Fibroblast of lung (primary cell): ENCODE data around the gene SGIP1. TPM values are rescaled to one million over a fixed set of nuclear protein-coding genes. Genes with fewer than 3 reads are reported as not detected.

Source experiments
- DNase-seq, 2 donors: peaks; one replicate each; pipeline versions ENCODE4 v3.0.0 to v3.0.0-alpha.2; 2010; ENCODE audit warnings: low read depth in 2 of 2
- H2AFZ ChIP-seq: 2 replicates; pipeline ENCODE4 v1.5.1; 2012; ENCODE audit warnings: low read length, control low read depth, inconsistent platforms
- H3K27ac ChIP-seq: 2 replicates; pipeline ENCODE4 v1.5.1; 2011; ENCODE audit warnings: low read length, control low read depth; ENCODE audit not compliant: insufficient read depth
- H3K27me3 ChIP-seq: 2 replicates; pipeline ENCODE4 v1.5.1; 2011; ENCODE audit warnings: mild to moderate bottlenecking, low read length; ENCODE audit not compliant: control insufficient read depth, insufficient read depth
- H3K36me3 ChIP-seq: 2 replicates; pipeline ENCODE4 v1.5.1; 2011; ENCODE audit warnings: low read length; ENCODE audit not compliant: control insufficient read depth, insufficient read depth
- H3K4me1 ChIP-seq: 2 replicates; pipeline ENCODE4 v1.5.1; 2011; ENCODE audit warnings: low read length; ENCODE audit not compliant: control insufficient read depth, insufficient read depth; ENCODE audit errors: extremely low read depth
- H3K4me2 ChIP-seq: 2 replicates; pipeline ENCODE4 v1.5.1; 2011; ENCODE audit warnings: low read length, control low read depth; ENCODE audit not compliant: insufficient read depth; ENCODE audit errors: extremely low read depth
- H3K4me3 ChIP-seq, 4 experiments: fragments of 200-600 bp in 1 of 4; sonication (generic) in 1 of 4; replicated peaks in 1 of 4; 2 replicates each; pipeline ENCODE4 v1.5.1; 2011 to 2016; ENCODE audit warnings: low read length in 4 of 4, low read depth in 3 of 4, mild to moderate bottlenecking in 3 of 4, control low read depth in 2 of 4, inconsistent platforms in 1 of 4, mixed read lengths in 1 of 4; ENCODE audit not compliant: insufficient read depth in 1 of 4; ENCODE audit errors: control extremely low read depth in 1 of 4
- H3K79me2 ChIP-seq: 2 replicates; pipeline ENCODE4 v1.5.1; 2012; ENCODE audit warnings: mild to moderate bottlenecking, low read length, inconsistent platforms; ENCODE audit not compliant: control insufficient read depth, insufficient read depth
- H3K9ac ChIP-seq: 2 replicates; pipeline ENCODE4 v1.5.1; 2011; ENCODE audit warnings: mild to moderate bottlenecking, low read length, control low read depth; ENCODE audit not compliant: insufficient read depth
- H3K9me3 ChIP-seq: 2 replicates; pipeline ENCODE4 v1.5.1; 2012; ENCODE audit warnings: low read depth, low read length; ENCODE audit not compliant: control insufficient read depth, insufficient read depth
- H4K20me1 ChIP-seq: 2 replicates; pipeline ENCODE4 v1.5.1; 2011; ENCODE audit warnings: low read length; ENCODE audit not compliant: control insufficient read depth, insufficient read depth; ENCODE audit errors: extremely low read depth
- EZH2 ChIP-seq: IDR thresholded peaks from 2 replicates; pipeline ENCODE4 v1.5.1; 2012; ENCODE audit warnings: low read length, control low read depth, mild to moderate bottlenecking; ENCODE audit errors: missing control alignments
- polyA plus RNA-seq, 2 donors: library from polyadenylated mRNA; depleted of rRNA in 1 of 2; stranded (reverse) in 1 of 2; unstranded in 1 of 2; fragments of >200 nt; gene quantifications; 2 replicates each; pipeline ENCODE4 v1.2.1, GENCODE V29; 2011 to 2012; ENCODE audit warnings: missing spikeins in 1 of 2
- total RNA-seq: library from RNA; depleted of rRNA; stranded (reverse); fragments of >200 nt; gene quantifications from 2 replicates; pipeline ENCODE4 v1.2.1, GENCODE V29; 2014
- TF ChIP-seq, protein P1 (sequence below), 2 donors: IDR thresholded peaks in 1 of 2; conservative IDR thresholded peaks in 1 of 2; 1 replicate in 1 of 2; 2 replicates in 1 of 2; pipeline ENCODE4 v1.5.1; 2011 to 2012; ENCODE audit warnings: low read length in 2 of 2, control low read depth in 1 of 2, inconsistent platforms in 1 of 2, low read depth in 1 of 2, mild to moderate bottlenecking in 1 of 2

Gene SGIP1
- total and polyA plus RNA-seq, 2 donors (not counting 1 experiment from before 2014, with no cell fraction given) = 37.8 to 77.6 TPM

DNA sequence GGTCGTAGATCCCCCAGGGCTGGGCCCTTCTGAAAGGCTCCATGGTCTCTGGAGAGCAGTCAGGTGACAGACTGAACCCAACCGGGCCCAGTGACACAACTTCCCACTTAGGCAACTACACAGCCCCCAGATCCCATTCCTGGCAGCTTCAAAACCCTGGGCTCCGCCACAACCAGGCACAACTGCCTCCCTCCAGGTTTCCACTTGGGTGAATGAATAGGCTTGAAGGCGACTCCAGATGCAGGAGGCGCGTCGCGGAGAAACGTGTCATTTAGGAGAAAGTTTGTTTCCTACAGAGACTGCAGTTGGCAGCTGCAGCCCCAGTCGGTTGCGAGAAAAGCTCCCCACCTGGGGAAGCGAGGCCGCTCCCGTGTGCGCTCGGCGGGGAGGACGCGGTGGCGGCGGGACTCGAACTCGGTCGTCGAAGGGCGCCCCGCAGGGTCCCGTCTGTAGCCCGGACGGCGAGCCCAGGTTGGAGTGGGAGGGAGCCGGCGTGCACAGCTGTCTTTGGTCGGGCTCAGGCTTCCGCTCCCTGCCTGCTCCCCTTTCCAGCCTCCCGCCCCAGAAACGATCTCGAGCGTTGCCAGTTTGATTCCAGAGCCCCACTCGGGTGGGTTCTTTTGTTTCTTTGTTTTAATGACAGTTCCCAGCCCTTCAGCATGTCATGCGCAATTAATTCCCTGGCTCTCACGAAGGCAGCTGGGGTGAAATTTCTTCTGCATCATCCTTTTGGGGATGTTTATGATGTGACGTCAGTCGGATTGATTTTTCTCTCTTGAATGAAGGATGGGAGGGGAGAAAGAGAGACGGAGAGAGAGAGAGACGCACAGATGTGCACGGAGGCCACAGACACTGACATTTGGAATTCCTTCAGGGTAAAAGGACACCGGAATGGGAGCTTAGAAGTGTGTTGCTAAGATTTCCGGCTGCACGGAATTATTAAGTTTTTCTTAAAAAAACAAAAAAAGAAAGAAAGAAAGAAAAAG is 862 bp upstream of the SGIP1 start:
- no peak for TF ChIP-seq EZH2
- TF ChIP-seq, protein P1, sequence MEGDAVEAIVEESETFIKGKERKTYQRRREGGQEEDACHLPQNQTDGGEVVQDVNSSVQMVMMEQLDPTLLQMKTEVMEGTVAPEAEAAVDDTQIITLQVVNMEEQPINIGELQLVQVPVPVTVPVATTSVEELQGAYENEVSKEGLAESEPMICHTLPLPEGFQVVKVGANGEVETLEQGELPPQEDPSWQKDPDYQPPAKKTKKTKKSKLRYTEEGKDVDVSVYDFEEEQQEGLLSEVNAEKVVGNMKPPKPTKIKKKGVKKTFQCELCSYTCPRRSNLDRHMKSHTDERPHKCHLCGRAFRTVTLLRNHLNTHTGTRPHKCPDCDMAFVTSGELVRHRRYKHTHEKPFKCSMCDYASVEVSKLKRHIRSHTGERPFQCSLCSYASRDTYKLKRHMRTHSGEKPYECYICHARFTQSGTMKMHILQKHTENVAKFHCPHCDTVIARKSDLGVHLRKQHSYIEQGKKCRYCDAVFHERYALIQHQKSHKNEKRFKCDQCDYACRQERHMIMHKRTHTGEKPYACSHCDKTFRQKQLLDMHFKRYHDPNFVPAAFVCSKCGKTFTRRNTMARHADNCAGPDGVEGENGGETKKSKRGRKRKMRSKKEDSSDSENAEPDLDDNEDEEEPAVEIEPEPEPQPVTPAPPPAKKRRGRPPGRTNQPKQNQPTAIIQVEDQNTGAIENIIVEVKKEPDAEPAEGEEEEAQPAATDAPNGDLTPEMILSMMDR (conservative IDR thresholded peaks at IDR 0.05 in 1 of 2, IDR thresholded peaks at IDR 0.05 in 1 of 2; ENCODE audit: low read depth in 1 of 2, low read length in 2 of 2) = no peak
- no peaks in the 10 kb centered on the region for H3K27me3 ChIP-seq
- peaks cover 42% of the 10 kb centered on the region for H3K79me2 ChIP-seq
- DNase-seq = peak; percentile 83 to 90
- H3K4me2 ChIP-seq = peak overlapping the region; percentile 85
- H2AFZ ChIP-seq = peak overlapping the region; percentile 23
- peaks cover 9% of the 10 kb centered on the region for H3K4me1 ChIP-seq
- no peaks in the 10 kb centered on the region for H3K9me3 ChIP-seq
- peak overlapping the region; percentile 92 for H3K9ac ChIP-seq
- H3K27ac ChIP-seq = peak overlapping the region; percentile 98
- peak overlapping the region; percentile 47 to 78 (median 68) for H3K4me3 ChIP-seq
- H3K36me3 ChIP-seq = no peaks in the 10 kb centered on the region
- no peaks in the 10 kb centered on the region for H4K20me1 ChIP-seq

DNA sequence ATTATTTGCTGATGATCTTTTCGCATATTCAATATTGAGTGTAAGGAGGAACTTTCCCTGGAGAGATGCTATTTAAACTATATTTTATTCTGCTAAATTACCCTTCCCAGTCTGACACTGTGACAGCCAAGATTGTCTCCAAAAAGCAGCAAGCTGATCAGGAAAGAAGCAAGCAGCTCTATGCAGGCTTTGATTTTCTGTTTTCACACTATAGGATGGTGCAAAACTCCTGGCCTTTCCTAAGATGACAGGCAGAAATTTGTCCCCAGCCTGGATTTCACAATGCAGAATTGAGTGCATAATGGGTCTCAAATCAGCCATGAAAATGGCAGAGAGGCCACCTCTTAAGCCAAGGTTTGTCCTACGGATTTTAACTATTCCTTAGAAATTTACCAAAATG is 1.1 kb downstream of the SGIP1 start:
- Histone ChIP-seq H2AFZ (no peak overlapping the region), H3K9ac (peak overlapping the region; percentile 51), H3K4me3 (peak overlapping the region; percentile 47 to 78 (median 68)), H3K36me3 (no peaks in the 10 kb centered on the region), H3K27ac (peak overlapping the region; percentile 98), H3K4me1 (peaks cover 12% of the 10 kb centered on the region), H3K4me2 (peak overlapping the region; percentile 77), H3K79me2 (peaks cover 58% of the 10 kb centered on the region), H3K9me3 (no peaks in the 10 kb centered on the region), H4K20me1 (no peaks in the 10 kb centered on the region), H3K27me3 (no peaks in the 10 kb centered on the region)
- TF ChIP-seq EZH2 = no peak
- TF ChIP-seq, protein P1 (conservative IDR thresholded peaks at IDR 0.05 in 1 of 2, IDR thresholded peaks at IDR 0.05 in 1 of 2; ENCODE audit: low read depth in 1 of 2, low read length in 2 of 2) = no peak
- no peak for DNase-seq

DNA sequence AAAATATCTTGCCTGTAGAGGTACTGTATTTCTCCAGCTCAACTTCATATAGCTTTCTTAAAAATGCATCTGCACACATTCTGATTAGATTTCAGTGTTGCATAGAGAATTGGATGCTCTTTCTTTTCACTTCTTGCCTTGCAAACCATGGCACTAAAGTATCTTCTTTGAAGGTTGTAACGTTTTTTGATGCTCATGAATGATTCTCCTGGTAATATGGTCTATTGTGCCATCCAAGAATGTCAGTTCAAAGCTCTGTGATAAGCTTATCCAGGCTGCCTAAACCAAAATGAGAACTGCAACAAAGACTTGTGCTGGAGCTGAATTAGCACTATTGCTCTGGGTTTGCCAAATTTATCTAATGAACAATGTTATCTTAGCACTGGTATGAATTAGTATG is 1.9 kb downstream of the SGIP1 start:
- Histone ChIP-seq H3K4me3 (peak overlapping the region; percentile 47 to 78 (median 68)), H4K20me1 (no peaks in the 10 kb centered on the region), H3K36me3 (no peaks in the 10 kb centered on the region), H3K4me1 (peaks cover 17% of the 10 kb centered on the region), H2AFZ (no peak overlapping the region), H3K9me3 (no peaks in the 10 kb centered on the region), H3K27ac (peak overlapping the region; percentile 41), H3K9ac (no peak overlapping the region), H3K27me3 (no peaks in the 10 kb centered on the region), H3K79me2 (peaks cover 65% of the 10 kb centered on the region), H3K4me2 (peak overlapping the region; percentile 77)
- TF ChIP-seq EZH2 = no peak
- TF ChIP-seq, protein P1 (conservative IDR thresholded peaks at IDR 0.05 in 1 of 2, IDR thresholded peaks at IDR 0.05 in 1 of 2; ENCODE audit: low read depth in 1 of 2, low read length in 2 of 2) = no peak
- DNase-seq = no peak
